Measurements from ENCODE around the gene LRMDA.

DNA sequence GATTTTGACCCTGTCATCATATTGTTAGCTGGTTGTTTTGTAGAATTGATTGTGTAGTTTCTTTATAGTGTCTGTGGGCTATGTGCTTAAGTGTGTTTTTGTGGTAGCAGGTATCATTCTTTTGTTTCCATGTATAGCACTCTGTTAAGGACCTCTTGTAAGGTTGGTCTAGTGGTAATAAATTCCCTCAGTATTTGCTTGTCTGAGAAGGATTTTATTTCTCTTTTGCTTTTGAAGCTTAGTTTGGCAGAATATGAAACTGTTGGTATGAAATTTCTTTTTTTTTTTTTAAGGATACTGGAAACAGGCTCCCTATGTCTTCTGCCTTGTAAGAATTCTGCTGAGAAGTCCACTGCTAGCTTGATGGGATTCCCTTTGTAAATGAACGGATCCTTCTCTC lies 1073.4 kb downstream of the LRMDA start:
- no peak for TF ChIP-seq CTCF (CRISPR knock-in tag; IDR thresholded peaks at IDR 0.05)
- TF ChIP-seq, protein P1, sequence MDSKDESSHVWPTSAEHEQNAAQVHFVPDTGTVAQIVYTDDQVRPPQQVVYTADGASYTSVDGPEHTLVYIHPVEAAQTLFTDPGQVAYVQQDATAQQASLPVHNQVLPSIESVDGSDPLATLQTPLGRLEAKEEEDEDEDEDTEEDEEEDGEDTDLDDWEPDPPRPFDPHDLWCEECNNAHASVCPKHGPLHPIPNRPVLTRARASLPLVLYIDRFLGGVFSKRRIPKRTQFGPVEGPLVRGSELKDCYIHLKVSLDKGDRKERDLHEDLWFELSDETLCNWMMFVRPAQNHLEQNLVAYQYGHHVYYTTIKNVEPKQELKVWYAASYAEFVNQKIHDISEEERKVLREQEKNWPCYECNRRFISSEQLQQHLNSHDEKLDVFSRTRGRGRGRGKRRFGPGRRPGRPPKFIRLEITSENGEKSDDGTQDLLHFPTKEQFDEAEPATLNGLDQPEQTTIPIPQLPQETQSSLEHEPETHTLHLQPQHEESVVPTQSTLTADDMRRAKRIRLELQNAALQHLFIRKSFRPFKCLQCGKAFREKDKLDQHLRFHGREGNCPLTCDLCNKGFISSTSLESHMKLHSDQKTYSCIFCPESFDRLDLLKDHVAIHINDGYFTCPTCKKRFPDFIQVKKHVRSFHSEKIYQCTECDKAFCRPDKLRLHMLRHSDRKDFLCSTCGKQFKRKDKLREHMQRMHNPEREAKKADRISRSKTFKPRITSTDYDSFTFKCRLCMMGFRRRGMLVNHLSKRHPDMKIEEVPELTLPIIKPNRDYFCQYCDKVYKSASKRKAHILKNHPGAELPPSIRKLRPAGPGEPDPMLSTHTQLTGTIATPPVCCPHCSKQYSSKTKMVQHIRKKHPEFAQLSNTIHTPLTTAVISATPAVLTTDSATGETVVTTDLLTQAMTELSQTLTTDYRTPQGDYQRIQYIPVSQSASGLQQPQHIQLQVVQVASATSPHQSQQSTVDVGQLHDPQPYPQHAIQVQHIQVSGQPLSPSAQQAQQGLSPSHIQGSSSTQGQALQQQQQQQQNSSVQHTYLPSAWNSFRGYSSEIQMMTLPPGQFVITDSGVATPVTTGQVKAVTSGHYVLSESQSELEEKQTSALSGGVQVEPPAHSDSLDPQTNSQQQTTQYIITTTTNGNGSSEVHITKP (CRISPR knock-in tag; IDR thresholded peaks at IDR 0.05; ENCODE audit: low read depth) = no peak
- TF ChIP-seq, protein P2, sequence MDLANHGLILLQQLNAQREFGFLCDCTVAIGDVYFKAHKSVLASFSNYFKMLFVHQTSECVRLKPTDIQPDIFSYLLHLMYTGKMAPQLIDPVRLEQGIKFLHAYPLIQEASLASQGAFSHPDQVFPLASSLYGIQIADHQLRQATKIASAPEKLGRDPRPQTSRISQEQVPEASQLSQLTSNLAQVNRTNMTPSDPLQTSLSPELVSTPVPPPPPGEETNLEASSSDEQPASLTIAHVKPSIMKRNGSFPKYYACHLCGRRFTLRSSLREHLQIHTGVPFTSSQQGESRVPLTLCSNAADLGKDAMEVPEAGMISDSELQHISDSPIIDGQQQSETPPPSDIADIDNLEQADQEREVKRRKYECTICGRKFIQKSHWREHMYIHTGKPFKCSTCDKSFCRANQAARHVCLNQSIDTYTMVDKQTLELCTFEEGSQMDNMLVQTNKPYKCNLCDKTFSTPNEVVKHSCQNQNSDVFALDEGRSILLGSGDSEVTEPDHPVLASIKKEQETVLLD (CRISPR knock-in tag; IDR thresholded peaks at IDR 0.05; ENCODE audit: low read depth) = no peak
- TF ChIP-seq YY1 (IDR thresholded peaks at IDR 0.05; ENCODE audit: insufficient read depth, insufficient replicate concordance, low read depth, low read length) = no peak
- TF ChIP-seq TBP (CRISPR knock-in tag; IDR thresholded peaks at IDR 0.05) = no peak
- no peak for TF ChIP-seq JUND (CRISPR knock-in tag; IDR thresholded peaks at IDR 0.05)
- TF ChIP-seq PHF20 (CRISPR knock-in tag; IDR thresholded peaks at IDR 0.05) = no peak
- TF ChIP-seq NR1H2 (CRISPR knock-in tag; IDR thresholded peaks at IDR 0.05; ENCODE audit: borderline replicate concordance, low read depth) = no peak
- no peak for TF ChIP-seq TAF15 (IDR thresholded peaks at IDR 0.05; ENCODE audit: low read depth, low read length, poor library complexity, severe bottlenecking)

Measured in HepG2 (cell line).